ENCODE measurements around the gene CLDN4.

DNA sequence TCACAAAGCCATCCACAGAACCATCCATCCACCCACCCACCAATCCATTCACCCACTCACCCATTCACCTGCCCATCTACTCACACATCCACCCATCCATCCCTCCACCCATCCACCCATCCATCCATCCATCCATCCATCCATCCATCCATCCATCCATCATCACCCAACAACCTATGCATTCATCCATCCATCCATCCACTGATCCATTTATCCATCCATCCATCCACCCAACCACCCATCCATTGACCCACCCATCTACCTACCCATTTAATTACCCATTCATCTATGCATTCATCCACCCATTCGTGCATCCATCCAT, 35.6 kb downstream of the CLDN4 start:
- TF ChIP-seq, protein P1, sequence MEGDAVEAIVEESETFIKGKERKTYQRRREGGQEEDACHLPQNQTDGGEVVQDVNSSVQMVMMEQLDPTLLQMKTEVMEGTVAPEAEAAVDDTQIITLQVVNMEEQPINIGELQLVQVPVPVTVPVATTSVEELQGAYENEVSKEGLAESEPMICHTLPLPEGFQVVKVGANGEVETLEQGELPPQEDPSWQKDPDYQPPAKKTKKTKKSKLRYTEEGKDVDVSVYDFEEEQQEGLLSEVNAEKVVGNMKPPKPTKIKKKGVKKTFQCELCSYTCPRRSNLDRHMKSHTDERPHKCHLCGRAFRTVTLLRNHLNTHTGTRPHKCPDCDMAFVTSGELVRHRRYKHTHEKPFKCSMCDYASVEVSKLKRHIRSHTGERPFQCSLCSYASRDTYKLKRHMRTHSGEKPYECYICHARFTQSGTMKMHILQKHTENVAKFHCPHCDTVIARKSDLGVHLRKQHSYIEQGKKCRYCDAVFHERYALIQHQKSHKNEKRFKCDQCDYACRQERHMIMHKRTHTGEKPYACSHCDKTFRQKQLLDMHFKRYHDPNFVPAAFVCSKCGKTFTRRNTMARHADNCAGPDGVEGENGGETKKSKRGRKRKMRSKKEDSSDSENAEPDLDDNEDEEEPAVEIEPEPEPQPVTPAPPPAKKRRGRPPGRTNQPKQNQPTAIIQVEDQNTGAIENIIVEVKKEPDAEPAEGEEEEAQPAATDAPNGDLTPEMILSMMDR (IDR thresholded peaks at IDR 0.05) = no peak
- TF ChIP-seq EP300 (IDR thresholded peaks at IDR 0.05) (no peak), POLR2A (IDR thresholded peaks at IDR 0.05) (no peak)
